ENCODE measurements around the gene ITGA1. TPM values are rescaled to one million over a fixed set of nuclear protein-coding genes. Genes with fewer than 3 reads are reported as not detected.

Gene ITGA1
- total and polyA plus RNA-seq, 2 of the 8 experiments (the other 6 are each of a cell fraction or from before 2014, with no cell fraction given), result 2.3 to 9.0 TPM

DNA sequence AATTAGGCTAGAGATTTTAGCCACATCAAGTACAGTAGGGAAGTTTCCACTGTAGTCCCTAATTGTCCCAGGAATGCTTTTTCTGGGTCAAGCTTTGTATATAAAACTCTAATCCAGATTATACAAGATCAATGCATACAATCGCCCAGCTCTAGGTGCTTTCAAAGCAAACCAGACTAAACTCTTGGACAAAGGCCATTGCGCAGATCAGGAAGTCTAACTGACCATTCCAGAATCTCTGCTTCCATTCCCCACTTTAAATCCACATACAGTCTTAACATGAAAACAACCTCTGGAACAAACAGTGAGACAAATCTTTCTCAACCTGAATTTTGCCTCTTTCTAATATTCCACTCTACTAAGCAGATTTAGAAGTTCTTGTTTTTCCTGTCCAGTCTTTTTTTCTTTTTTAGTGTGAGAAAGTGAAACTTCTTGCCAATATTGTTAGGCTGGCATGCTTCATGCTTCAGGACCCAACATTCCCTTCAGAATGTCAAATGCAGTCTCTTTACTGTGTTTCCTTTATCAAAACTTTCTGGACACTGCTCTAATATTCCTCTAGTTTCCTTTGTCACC, 76.1 kb downstream of the ITGA1 start:
- Histone ChIP-seq H3K9ac (replicated peaks in 1 of 4; ENCODE audit: extremely low read depth in 1 of 4, low read depth in 3 of 4, low read length in 3 of 4) (no peak overlapping the region), H2BK5ac (ENCODE audit: low read depth, low read length) (no peak overlapping the region), H2BK12ac (ENCODE audit: low read depth, low read length) (no peak overlapping the region), H3K4me2 (ENCODE audit: insufficient read depth in 1 of 2, low read depth in 2 of 2, low read length in 2 of 2) (no peak overlapping the region), H3K4ac (replicated peaks; ENCODE audit: insufficient read length, low read depth, low read length) (no peak overlapping the region), H3K79me1 (ENCODE audit: low read depth, low read length) (no peaks in the 10 kb centered on the region), H3K27me3 (replicated peaks in 1 of 4; ENCODE audit: control insufficient read depth in 3 of 4, extremely low read depth in 1 of 4, insufficient read depth in 3 of 4, low read length in 3 of 4) (peaks cover 0 to 1% (median 0%) of the 10 kb centered on the region in 4 experiments; a peak in 1 of 7 replicates), H2BK20ac (ENCODE audit: low read length) (no peak overlapping the region), H3K23me2 (ENCODE audit: low read depth, low read length) (no peaks in the 10 kb centered on the region), H2AFZ (ENCODE audit: low read length) (no peak overlapping the region), H3K56ac (replicated peaks; ENCODE audit: insufficient read length, low read depth, low read length) (no peak overlapping the region), H4K91ac (replicated peaks; ENCODE audit: insufficient read length, low read length) (no peak overlapping the region), H3K4me3 (ENCODE audit: extremely low read depth in 1 of 4, insufficient read depth in 2 of 4, low read depth in 3 of 4, low read length in 4 of 4) (no peak overlapping the region), H2AK5ac (ENCODE audit: low read depth, low read length) (no peak overlapping the region), H4K8ac (ENCODE audit: extremely low read depth, insufficient read depth, low read length) (no peak overlapping the region), H3K27ac (ENCODE audit: low read depth, low read length) (no peak overlapping the region), H3K14ac (ENCODE audit: insufficient read length) (no peak overlapping the region), H3K9me3 (ENCODE audit: insufficient read depth in 2 of 2, low read depth in 1 of 2, low read length in 1 of 2) (no peaks in the 10 kb centered on the region), H2BK120ac (replicated peaks; ENCODE audit: low read depth, low read length) (no peak overlapping the region), H2BK15ac (ENCODE audit: low read length) (no peak overlapping the region), H3K79me2 (ENCODE audit: control insufficient read depth in 1 of 2, insufficient read depth in 2 of 2, low read length in 2 of 2) (no peaks in the 10 kb centered on the region), H3K23ac (ENCODE audit: insufficient read length) (no peak overlapping the region), H4K5ac (ENCODE audit: insufficient read length, low read depth, low read length) (no peak overlapping the region), H4K20me1 (replicated peaks in 1 of 2; ENCODE audit: control insufficient read depth in 1 of 2, insufficient read depth in 2 of 2, low read length in 2 of 2) (no peaks in the 10 kb centered on the region), H3K18ac (ENCODE audit: extremely low read depth, low read length) (no peak overlapping the region), H3K4me1 (replicated peaks in 1 of 4; ENCODE audit: control insufficient read depth in 3 of 4, insufficient read depth in 4 of 4, low read length in 3 of 4) (no peaks in the 10 kb centered on the region), H3K36me3 (ENCODE audit: control insufficient read depth in 2 of 4, insufficient read depth in 4 of 4, low read length in 3 of 4) (no peaks in the 10 kb centered on the region)
- POLR2A ChIA-PET (ENCODE audit: partially characterized antibody), result no interaction called here
- CTCF ChIA-PET (ENCODE audit: partially characterized antibody), result no interaction called here
- 100% methylated on average over 2 of the region's 2 CpGs; no CpG with 5 or more reads in 1 of the 2 experiments for WGBS, 2 experiments (ENCODE audit: extremely low coverage in 1 of 2, insufficient coverage in 1 of 2, insufficient read length in 1 of 2, insufficient replicate concordance in 2 of 2, low coverage in 1 of 2, low lambda C conversion rate in 2 of 2, missing lambda C conversion rate in 1 of 2)
- FAIRE-seq (no peak), DNase-seq (ENCODE audit: low read depth in 1 of 2, low spot score in 2 of 2) (no peak)
- TF ChIP-seq, protein P1, sequence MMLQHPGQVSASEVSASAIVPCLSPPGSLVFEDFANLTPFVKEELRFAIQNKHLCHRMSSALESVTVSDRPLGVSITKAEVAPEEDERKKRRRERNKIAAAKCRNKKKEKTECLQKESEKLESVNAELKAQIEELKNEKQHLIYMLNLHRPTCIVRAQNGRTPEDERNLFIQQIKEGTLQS (IDR thresholded peaks at IDR 0.05; ENCODE audit: insufficient read depth, low read depth, low read length), result no peak
- no peak for TF ChIP-seq KDM5A (IDR thresholded peaks at IDR 0.05; ENCODE audit: low read length)
- no peak for TF ChIP-seq SIX5 (IDR thresholded peaks at IDR 0.05; ENCODE audit: low read depth, low read length)
- no peak for TF ChIP-seq SRF (IDR thresholded peaks at IDR 0.05; ENCODE audit: low read depth, low read length)
- TF ChIP-seq, protein P2, sequence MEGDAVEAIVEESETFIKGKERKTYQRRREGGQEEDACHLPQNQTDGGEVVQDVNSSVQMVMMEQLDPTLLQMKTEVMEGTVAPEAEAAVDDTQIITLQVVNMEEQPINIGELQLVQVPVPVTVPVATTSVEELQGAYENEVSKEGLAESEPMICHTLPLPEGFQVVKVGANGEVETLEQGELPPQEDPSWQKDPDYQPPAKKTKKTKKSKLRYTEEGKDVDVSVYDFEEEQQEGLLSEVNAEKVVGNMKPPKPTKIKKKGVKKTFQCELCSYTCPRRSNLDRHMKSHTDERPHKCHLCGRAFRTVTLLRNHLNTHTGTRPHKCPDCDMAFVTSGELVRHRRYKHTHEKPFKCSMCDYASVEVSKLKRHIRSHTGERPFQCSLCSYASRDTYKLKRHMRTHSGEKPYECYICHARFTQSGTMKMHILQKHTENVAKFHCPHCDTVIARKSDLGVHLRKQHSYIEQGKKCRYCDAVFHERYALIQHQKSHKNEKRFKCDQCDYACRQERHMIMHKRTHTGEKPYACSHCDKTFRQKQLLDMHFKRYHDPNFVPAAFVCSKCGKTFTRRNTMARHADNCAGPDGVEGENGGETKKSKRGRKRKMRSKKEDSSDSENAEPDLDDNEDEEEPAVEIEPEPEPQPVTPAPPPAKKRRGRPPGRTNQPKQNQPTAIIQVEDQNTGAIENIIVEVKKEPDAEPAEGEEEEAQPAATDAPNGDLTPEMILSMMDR (IDR thresholded peaks at IDR 0.05; ENCODE audit: control extremely low read depth in 1 of 3, insufficient read depth in 1 of 3, low read depth in 1 of 3, low read length in 3 of 3), result no peak
- no peak for TF ChIP-seq RAD21 (IDR thresholded peaks at IDR 0.05 in 1 of 2, conservative IDR thresholded peaks at IDR 0.05 in 1 of 2; ENCODE audit: low read depth in 2 of 2, low read length in 2 of 2)
- TF ChIP-seq PHF8 (conservative IDR thresholded peaks at IDR 0.05; ENCODE audit: low read depth, low read length), result no peak
- no peak for TF ChIP-seq MAFK (IDR thresholded peaks at IDR 0.05; ENCODE audit: low read depth, low read length)
- TF ChIP-seq SUZ12 (IDR thresholded peaks at IDR 0.05; ENCODE audit: low read length), result no peak
- TF ChIP-seq HDAC2 (IDR thresholded peaks at IDR 0.05; ENCODE audit: borderline replicate concordance in 1 of 2, low read depth in 2 of 2, low read length in 2 of 2), result no peak
